Measurements from ENCODE around the gene TOMT. TPM values are rescaled to one million over a fixed set of nuclear protein-coding genes. Genes with fewer than 3 reads are reported as not detected.

Gene TOMT
- total RNA-seq, 1 experiment from 2014 or later: not detected

- DNase-seq (ENCODE audit: low read depth, low spot score) (no peak), ATAC-seq (no peak)
- no TSS peak for BruUV-seq (replicated peaks)
- in situ Hi-C loops (cut with HindIII; ENCODE audit: low pct_unique_long_range_greater_than_20kb, low sequenced_read_pairs) (loop anchor here (10.0 kb wide), 1 partner anchor 531 kb away; no protein-coding TSS in a partner anchor), intact Hi-C loops (cut with micrococcal nuclease; ENCODE audit: unreplicated experiment) (no loop called here)
- no peak overlapping the region for H3K27ac ChIP-seq (ENCODE audit: low read length)
- H3K9me3 ChIP-seq (ENCODE audit: control insufficient read depth, insufficient read depth, low read depth, low read length): 0 out of 2 replicates have a peak, but pooled peaks cover 7% of the 10 kb centered on the region
- TF ChIP-seq POLR2AphosphoS5 (IDR thresholded peaks at IDR 0.05; ENCODE audit: low read depth, low read length) (no peak), SIN3A (IDR thresholded peaks at IDR 0.05; ENCODE audit: borderline replicate concordance, insufficient read depth, low read depth, low read length) (no peak), REST (IDR thresholded peaks at IDR 0.05; ENCODE audit: insufficient read depth in 1 of 2, low read depth in 2 of 2, low read length in 1 of 2) (no peak), TCF7L2 (IDR thresholded peaks at IDR 0.05; ENCODE audit: low read depth, low read length) (no peak), CTCF (IDR thresholded peaks at IDR 0.05) (no peak)
- H3K4me3 ChIP-seq (ENCODE audit: low read depth in 2 of 2, low read length in 2 of 2): no peak overlapping the region
- H3K36me3 ChIP-seq (ENCODE audit: control insufficient read depth, insufficient read depth, low read length): no peaks in the 10 kb centered on the region
- ChIA-PET POLR2A (no interaction called here), CTCF (no interaction called here)
- H3K4me1 ChIP-seq (ENCODE audit: control insufficient read depth, insufficient read depth, low read length): no peaks in the 10 kb centered on the region
- peaks cover 6% of the 10 kb centered on the region; the same call in 1 of the 2 replicates for H3K27me3 ChIP-seq (ENCODE audit: control insufficient read depth, insufficient read depth, low read length)
These were observed 18.3 kb downstream of the TOMT start for GRCh38 chr11:72124046-72124445.

GRCh38 chr11:72125956-72126355, 20.2 kb downstream of the TOMT start:
- ChIA-PET POLR2A (no interaction called here), CTCF (no interaction called here)
- in situ Hi-C loops (cut with HindIII; ENCODE audit: low pct_unique_long_range_greater_than_20kb, low sequenced_read_pairs) (loop anchor here (10.0 kb wide), 1 partner anchor 529 kb away; no protein-coding TSS in a partner anchor), intact Hi-C loops (cut with micrococcal nuclease; ENCODE audit: unreplicated experiment) (no loop called here)
- BruUV-seq (replicated peaks): no TSS peak
- no peak overlapping the region for H3K27ac ChIP-seq (ENCODE audit: low read length)
- H3K9me3 ChIP-seq (ENCODE audit: control insufficient read depth, insufficient read depth, low read depth, low read length): 0 out of 2 replicates have a peak, but pooled peaks cover 7% of the 10 kb centered on the region
- no peak overlapping the region for H3K4me3 ChIP-seq (ENCODE audit: low read depth in 2 of 2, low read length in 2 of 2)
- no peak for ATAC-seq
- H3K27me3 ChIP-seq (ENCODE audit: control insufficient read depth, insufficient read depth, low read length): peaks cover 6% of the 10 kb centered on the region; the same call in 1 of the 2 replicates
- no peaks in the 10 kb centered on the region for H3K4me1 ChIP-seq (ENCODE audit: control insufficient read depth, insufficient read depth, low read length)
- H3K36me3 ChIP-seq (ENCODE audit: control insufficient read depth, insufficient read depth, low read length): no peaks in the 10 kb centered on the region
- DNase-seq (ENCODE audit: low read depth, low spot score): no peak
- TF ChIP-seq TCF7L2 (IDR thresholded peaks at IDR 0.05; ENCODE audit: low read depth, low read length): no peak
- no peak for TF ChIP-seq SIN3A (IDR thresholded peaks at IDR 0.05; ENCODE audit: borderline replicate concordance, insufficient read depth, low read depth, low read length)
- TF ChIP-seq POLR2AphosphoS5 (IDR thresholded peaks at IDR 0.05; ENCODE audit: low read depth, low read length): no peak
- no peak for TF ChIP-seq REST (IDR thresholded peaks at IDR 0.05; ENCODE audit: insufficient read depth in 1 of 2, low read depth in 2 of 2, low read length in 1 of 2)
- no peak for TF ChIP-seq CTCF (IDR thresholded peaks at IDR 0.05)
